ENCODE measurements around the gene UNC93B1. TPM values are rescaled to one million over a fixed set of nuclear protein-coding genes. Genes with fewer than 3 reads are reported as not detected.

Gene UNC93B1
- total and polyA plus RNA-seq, 8 donors = 13.0 to 36.5 (median 17.5) TPM

GRCh38 chr11:68009391-68010089 is 5.6 kb upstream of the UNC93B1 start:
- FAIRE-seq (no peak), ATAC-seq (peak; percentile 6 to 33 (median 10)), DNase-seq (peak in 2 of 6 donors; percentile 47 to 53)
- 20 to 24% methylated on average over 12 of the region's 12 CpGs for WGBS, 2 donors
- intact Hi-C loops (cut with DNase I) = no loop called here
- no peaks in the 10 kb centered on the region for H3K9me3 ChIP-seq
- H3K4me3 ChIP-seq = peak overlapping the region in 1 of 4 donors; percentile 35
- H3K36me3 ChIP-seq = no peaks in the 10 kb centered on the region
- peak overlapping the region; percentile 80 to 89 (median 84) for H3K27ac ChIP-seq
- no peaks in the 10 kb centered on the region for H3K27me3 ChIP-seq
- no peak for TF ChIP-seq CTCF (IDR thresholded peaks at IDR 0.05)
- H3K4me1 ChIP-seq = peaks cover 26 to 35% (median 27%) of the 10 kb centered on the region in 3 donors

GRCh38 chr11:68008381-68009337 is 4.8 kb upstream of the UNC93B1 start:
- TF ChIP-seq CTCF (IDR thresholded peaks at IDR 0.05) = no peak
- ATAC-seq (peak; percentile 4 to 17 (median 8)), DNase-seq (peak in 5 of 6 donors; percentile 70 to 87 (median 83)), FAIRE-seq (no peak)
- H3K27ac ChIP-seq = peak overlapping the region; percentile 80 to 89 (median 84)
- H3K9me3 ChIP-seq = no peaks in the 10 kb centered on the region
- peak overlapping the region in 2 of 4 donors; percentile 22 to 25 for H3K4me3 ChIP-seq
- H3K36me3 ChIP-seq = no peaks in the 10 kb centered on the region
- 40 to 57% methylated on average over 25 to 27 of the region's 27 CpGs for WGBS, 2 donors
- intact Hi-C loops (cut with DNase I) = no loop called here
- H3K27me3 ChIP-seq = no peaks in the 10 kb centered on the region
- H3K4me1 ChIP-seq = peaks cover 26 to 35% (median 27%) of the 10 kb centered on the region in 3 donors

- Histone ChIP-seq H3K27me3 (no peaks in the 10 kb centered on the region), H3K36me3 (no peaks in the 10 kb centered on the region), H3K4me1 (peaks cover 26 to 35% (median 27%) of the 10 kb centered on the region in 3 donors), H3K4me3 (no peak overlapping the region), H3K9me3 (no peaks in the 10 kb centered on the region), H3K27ac (peak overlapping the region; percentile 80 to 89 (median 84))
- 83 to 85% methylated on average over 16 of the region's 16 CpGs for WGBS, 2 donors
- no peak for TF ChIP-seq CTCF (IDR thresholded peaks at IDR 0.05)
- intact Hi-C loops (cut with DNase I) = no loop called here
- FAIRE-seq (no peak), DNase-seq (peak in 3 of 6 donors; percentile 20 to 67 (median 55)), ATAC-seq (no peak)
Measured at GRCh38 chr11:68007498-68008380, 3.8 kb upstream of the UNC93B1 start.

- no peak for ATAC-seq
Measured at GRCh38 chr11:68006606-68007166, 2.8 kb upstream of the UNC93B1 start.

More at GRCh38 chr11:68006606-68007166, 2.8 kb upstream of the UNC93B1 start:
- no peaks in the 10 kb centered on the region for H3K36me3 ChIP-seq
- no peaks in the 10 kb centered on the region for H3K27me3 ChIP-seq
- TF ChIP-seq CTCF (IDR thresholded peaks at IDR 0.05) = no peak
- no peak for FAIRE-seq
- 96 to 99% methylated on average over 7 of the region's 7 CpGs for WGBS, 2 donors
- no peaks in the 10 kb centered on the region for H3K9me3 ChIP-seq
- peaks cover 26 to 39% (median 27%) of the 10 kb centered on the region in 3 donors for H3K4me1 ChIP-seq
- no peak overlapping the region for H3K27ac ChIP-seq
- intact Hi-C loops (cut with DNase I) = no loop called here
- DNase-seq = peak in 3 of 6 donors; percentile 14 to 58 (median 18)
- H3K4me3 ChIP-seq = no peak overlapping the region
